ENCODE results near the gene IER5L.

DNA sequence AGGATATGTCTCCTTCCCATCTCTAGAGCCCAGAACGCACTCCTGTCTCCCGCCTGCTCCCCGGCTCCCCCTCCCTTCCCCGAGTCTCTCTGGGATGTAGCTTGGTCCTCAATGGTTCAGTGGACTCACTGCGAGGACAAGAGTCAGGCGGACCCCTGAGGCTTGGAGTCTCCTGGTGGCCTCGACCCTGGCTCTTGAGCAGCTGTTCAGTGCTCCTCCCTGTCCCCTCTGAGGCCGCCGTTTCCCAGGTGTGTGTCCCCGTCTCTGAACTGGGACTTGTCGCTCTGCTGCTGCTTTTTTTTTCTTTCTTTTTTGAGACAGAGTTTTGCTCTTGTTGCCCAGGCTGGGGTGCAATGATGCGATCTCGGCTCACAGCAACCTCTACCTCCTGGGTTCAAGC is 44.8 kb upstream of the IER5L start:
- TF ChIP-seq, protein P1, sequence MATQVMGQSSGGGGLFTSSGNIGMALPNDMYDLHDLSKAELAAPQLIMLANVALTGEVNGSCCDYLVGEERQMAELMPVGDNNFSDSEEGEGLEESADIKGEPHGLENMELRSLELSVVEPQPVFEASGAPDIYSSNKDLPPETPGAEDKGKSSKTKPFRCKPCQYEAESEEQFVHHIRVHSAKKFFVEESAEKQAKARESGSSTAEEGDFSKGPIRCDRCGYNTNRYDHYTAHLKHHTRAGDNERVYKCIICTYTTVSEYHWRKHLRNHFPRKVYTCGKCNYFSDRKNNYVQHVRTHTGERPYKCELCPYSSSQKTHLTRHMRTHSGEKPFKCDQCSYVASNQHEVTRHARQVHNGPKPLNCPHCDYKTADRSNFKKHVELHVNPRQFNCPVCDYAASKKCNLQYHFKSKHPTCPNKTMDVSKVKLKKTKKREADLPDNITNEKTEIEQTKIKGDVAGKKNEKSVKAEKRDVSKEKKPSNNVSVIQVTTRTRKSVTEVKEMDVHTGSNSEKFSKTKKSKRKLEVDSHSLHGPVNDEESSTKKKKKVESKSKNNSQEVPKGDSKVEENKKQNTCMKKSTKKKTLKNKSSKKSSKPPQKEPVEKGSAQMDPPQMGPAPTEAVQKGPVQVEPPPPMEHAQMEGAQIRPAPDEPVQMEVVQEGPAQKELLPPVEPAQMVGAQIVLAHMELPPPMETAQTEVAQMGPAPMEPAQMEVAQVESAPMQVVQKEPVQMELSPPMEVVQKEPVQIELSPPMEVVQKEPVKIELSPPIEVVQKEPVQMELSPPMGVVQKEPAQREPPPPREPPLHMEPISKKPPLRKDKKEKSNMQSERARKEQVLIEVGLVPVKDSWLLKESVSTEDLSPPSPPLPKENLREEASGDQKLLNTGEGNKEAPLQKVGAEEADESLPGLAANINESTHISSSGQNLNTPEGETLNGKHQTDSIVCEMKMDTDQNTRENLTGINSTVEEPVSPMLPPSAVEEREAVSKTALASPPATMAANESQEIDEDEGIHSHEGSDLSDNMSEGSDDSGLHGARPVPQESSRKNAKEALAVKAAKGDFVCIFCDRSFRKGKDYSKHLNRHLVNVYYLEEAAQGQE (IDR thresholded peaks at IDR 0.05; ENCODE audit: insufficient replicate concordance, low read depth), result no peak
- TF ChIP-seq, protein P2, sequence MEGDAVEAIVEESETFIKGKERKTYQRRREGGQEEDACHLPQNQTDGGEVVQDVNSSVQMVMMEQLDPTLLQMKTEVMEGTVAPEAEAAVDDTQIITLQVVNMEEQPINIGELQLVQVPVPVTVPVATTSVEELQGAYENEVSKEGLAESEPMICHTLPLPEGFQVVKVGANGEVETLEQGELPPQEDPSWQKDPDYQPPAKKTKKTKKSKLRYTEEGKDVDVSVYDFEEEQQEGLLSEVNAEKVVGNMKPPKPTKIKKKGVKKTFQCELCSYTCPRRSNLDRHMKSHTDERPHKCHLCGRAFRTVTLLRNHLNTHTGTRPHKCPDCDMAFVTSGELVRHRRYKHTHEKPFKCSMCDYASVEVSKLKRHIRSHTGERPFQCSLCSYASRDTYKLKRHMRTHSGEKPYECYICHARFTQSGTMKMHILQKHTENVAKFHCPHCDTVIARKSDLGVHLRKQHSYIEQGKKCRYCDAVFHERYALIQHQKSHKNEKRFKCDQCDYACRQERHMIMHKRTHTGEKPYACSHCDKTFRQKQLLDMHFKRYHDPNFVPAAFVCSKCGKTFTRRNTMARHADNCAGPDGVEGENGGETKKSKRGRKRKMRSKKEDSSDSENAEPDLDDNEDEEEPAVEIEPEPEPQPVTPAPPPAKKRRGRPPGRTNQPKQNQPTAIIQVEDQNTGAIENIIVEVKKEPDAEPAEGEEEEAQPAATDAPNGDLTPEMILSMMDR (IDR thresholded peaks at IDR 0.05; ENCODE audit: insufficient read depth, low read length), result no peak

Measured in HL-60 (cell line).